ENCODE data around the gene ARNT2.
"Not testable (repeated sequence)": the region's sequence is repeated elsewhere in the genome, so short reads cannot be mapped to it uniquely, and the experiment has no call there.

The ARNT2 gene

DNA sequence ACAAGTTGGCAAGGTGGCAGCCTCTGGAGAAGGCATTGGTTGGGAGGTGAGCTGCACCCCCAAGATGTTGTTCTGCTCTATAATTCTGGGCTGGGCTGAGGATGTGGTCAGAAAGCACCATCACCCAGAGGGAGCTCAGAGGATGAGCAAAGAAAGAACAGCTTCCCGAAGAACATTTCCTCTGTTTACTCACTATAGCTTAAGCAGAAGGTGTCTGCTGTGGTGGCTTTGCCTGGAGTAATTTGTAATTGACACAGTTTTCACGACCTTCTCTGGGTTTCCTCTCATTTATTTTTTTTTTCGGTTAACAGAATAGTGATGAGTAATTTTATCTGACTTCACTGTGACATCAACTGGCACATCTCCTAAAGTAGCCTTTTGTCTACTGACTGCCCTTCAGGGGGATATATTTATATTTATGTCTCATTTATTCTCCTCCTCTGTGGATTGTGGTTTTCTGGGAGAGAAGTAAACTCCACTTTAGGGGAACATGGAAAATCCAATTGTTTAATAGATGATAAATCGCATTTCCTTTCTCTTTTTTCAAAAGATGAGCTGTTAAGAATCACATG lies 241.4 kb downstream of the ARNT2 start:
- H3K4me3 ChIP-seq (ENCODE audit: low read depth, low read length): no peak overlapping the region
- DNase-seq (ENCODE audit: low read depth): no peak
- in situ Hi-C loops (cut with HindIII; ENCODE audit: low sequenced_read_pairs): no loop called here
- TF ChIP-seq, protein P1, sequence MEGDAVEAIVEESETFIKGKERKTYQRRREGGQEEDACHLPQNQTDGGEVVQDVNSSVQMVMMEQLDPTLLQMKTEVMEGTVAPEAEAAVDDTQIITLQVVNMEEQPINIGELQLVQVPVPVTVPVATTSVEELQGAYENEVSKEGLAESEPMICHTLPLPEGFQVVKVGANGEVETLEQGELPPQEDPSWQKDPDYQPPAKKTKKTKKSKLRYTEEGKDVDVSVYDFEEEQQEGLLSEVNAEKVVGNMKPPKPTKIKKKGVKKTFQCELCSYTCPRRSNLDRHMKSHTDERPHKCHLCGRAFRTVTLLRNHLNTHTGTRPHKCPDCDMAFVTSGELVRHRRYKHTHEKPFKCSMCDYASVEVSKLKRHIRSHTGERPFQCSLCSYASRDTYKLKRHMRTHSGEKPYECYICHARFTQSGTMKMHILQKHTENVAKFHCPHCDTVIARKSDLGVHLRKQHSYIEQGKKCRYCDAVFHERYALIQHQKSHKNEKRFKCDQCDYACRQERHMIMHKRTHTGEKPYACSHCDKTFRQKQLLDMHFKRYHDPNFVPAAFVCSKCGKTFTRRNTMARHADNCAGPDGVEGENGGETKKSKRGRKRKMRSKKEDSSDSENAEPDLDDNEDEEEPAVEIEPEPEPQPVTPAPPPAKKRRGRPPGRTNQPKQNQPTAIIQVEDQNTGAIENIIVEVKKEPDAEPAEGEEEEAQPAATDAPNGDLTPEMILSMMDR (IDR thresholded peaks at IDR 0.05; ENCODE audit: low read depth, low read length, missing control alignments): no peak

DNA sequence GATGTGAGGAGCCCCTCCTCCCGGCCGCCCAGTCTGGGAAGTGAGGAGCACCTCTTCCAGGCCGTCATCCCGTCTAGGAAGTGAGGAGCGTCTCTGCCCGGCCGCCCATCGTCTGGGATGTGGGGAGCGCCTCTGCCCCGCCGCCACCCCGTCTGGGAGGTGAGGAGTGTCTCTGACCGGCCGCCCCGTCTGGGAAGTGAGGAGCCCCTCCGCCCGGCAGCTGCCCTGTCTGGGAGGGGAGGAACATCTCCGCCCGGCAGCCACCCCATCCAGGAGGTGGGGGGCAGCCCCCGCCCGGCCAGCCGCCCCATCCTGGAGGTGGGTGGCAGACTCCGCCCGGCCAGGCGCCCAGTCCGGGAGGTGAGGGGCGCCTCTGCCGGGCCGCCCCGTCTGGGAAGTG lies 243.2 kb downstream of the ARNT2 start:
- DNase-seq (ENCODE audit: low read depth); H3K4me3 ChIP-seq (ENCODE audit: low read depth, low read length); in situ Hi-C loops (cut with HindIII; ENCODE audit: low sequenced_read_pairs): not testable (repeated sequence)

Data from astrocyte of the cerebellum (primary cell).